Measurements from ENCODE around the gene KRT32. TPM values are rescaled to one million over a fixed set of nuclear protein-coding genes. Genes with fewer than 3 reads are reported as not detected.

Gene KRT32
- total RNA-seq, 1 experiment from 2014 or later: 0.42 TPM

- TF ChIP-seq CTCF (IDR thresholded peaks at IDR 0.05 in 2 of 3, conservative IDR thresholded peaks at IDR 0.05 in 1 of 3; ENCODE audit: borderline replicate concordance in 1 of 3, insufficient read depth in 1 of 3, low read depth in 2 of 3, low read length in 2 of 3): no peak
These were observed 55.9 kb downstream of the KRT32 start (continued) for GRCh38 chr17:41411072-41411840.

Small RNA genes within 50 kb of the gene (microRNA-seq; reads per million reads assigned to microRNA genes)
- gene MIR6510 (ENCODE audit: borderline number of aligned reads): not detected

Other genes starting within 250 kb of the KRT32 start
- gene KRTAP9-2, start 240.7 kb downstream of the KRT32 start, total RNA-seq (2021; ENCODE audit: unreplicated experiment): not detected
- not detected for gene KRTAP9-3, start 234.9 kb downstream of the KRT32 start, total RNA-seq (2021; ENCODE audit: unreplicated experiment)
- not detected for gene KRTAP9-8, start 229.4 kb downstream of the KRT32 start, total RNA-seq (2021; ENCODE audit: unreplicated experiment)
- gene KRTAP9-4, start 217.7 kb downstream of the KRT32 start, total RNA-seq (2021; ENCODE audit: unreplicated experiment): not detected
- gene KRTAP9-9, start 212.0 kb downstream of the KRT32 start, total RNA-seq (2021; ENCODE audit: unreplicated experiment): not detected
- gene KRTAP9-6, start 202.0 kb downstream of the KRT32 start, total RNA-seq (2021; ENCODE audit: unreplicated experiment): not detected
- gene KRTAP9-7, start 191.7 kb downstream of the KRT32 start, total RNA-seq (2021; ENCODE audit: unreplicated experiment): not detected
- 0.22 TPM for gene KRTAP29-1, start 164.5 kb downstream of the KRT32 start, total RNA-seq (2021; ENCODE audit: unreplicated experiment)
- gene KRTAP16-1, start 158.1 kb downstream of the KRT32 start, total RNA-seq (2021; ENCODE audit: unreplicated experiment): not detected
- gene KRTAP17-1, start 151.7 kb downstream of the KRT32 start, total RNA-seq (2021; ENCODE audit: unreplicated experiment): not detected
- not detected for gene KRT33A, start 116.6 kb downstream of the KRT32 start, total RNA-seq (2021; ENCODE audit: unreplicated experiment)
- not detected for gene KRT33B, start 97.6 kb downstream of the KRT32 start, total RNA-seq (2021; ENCODE audit: unreplicated experiment)
- not detected for gene KRT34, start 85.1 kb downstream of the KRT32 start, total RNA-seq (2021; ENCODE audit: unreplicated experiment)
- not detected for gene KRT31, start 69.8 kb downstream of the KRT32 start, total RNA-seq (2021; ENCODE audit: unreplicated experiment)
- gene KRT37, start 42.8 kb downstream of the KRT32 start, total RNA-seq (2021; ENCODE audit: unreplicated experiment): not detected
- gene KRT38, start 26.4 kb downstream of the KRT32 start, total RNA-seq (2021; ENCODE audit: unreplicated experiment): not detected
- gene KRT35, start 13.8 kb upstream of the KRT32 start, total RNA-seq (2021; ENCODE audit: unreplicated experiment): not detected
- not detected for gene KRT36, start 22.5 kb upstream of the KRT32 start, total RNA-seq (2021; ENCODE audit: unreplicated experiment)
- gene KRT13, start 38.2 kb upstream of the KRT32 start, total RNA-seq (2021; ENCODE audit: unreplicated experiment): 3.7 TPM
- 37.1 TPM for gene KRT15, start 51.5 kb upstream of the KRT32 start, total RNA-seq (2021; ENCODE audit: unreplicated experiment)
- gene KRT19, start 60.9 kb upstream of the KRT32 start, total RNA-seq (2021; ENCODE audit: unreplicated experiment): 1,248 TPM
- 0.15 TPM for gene KRT9, start 104.7 kb upstream of the KRT32 start, total RNA-seq (2021; ENCODE audit: unreplicated experiment)
- gene KRT14, start 119.5 kb upstream of the KRT32 start, total RNA-seq (2021; ENCODE audit: unreplicated experiment): not detected
- 0.61 TPM for gene KRT16, start 145.4 kb upstream of the KRT32 start, total RNA-seq (2021; ENCODE audit: unreplicated experiment)
- not detected for gene KRT17, start 157.2 kb upstream of the KRT32 start, total RNA-seq (2021; ENCODE audit: unreplicated experiment)
- 1,082 TPM for gene EIF1, start 221.5 kb upstream of the KRT32 start, total RNA-seq (2021; ENCODE audit: unreplicated experiment)
- gene GAST, start 244.9 kb upstream of the KRT32 start, total RNA-seq (2021; ENCODE audit: unreplicated experiment): not detected